Mesenchymal stem cell (in vitro differentiated cells and primary cell): ENCODE results near the gene KIF18B.
"Not testable (repeated sequence)": the region's sequence is repeated elsewhere in the genome, so short reads cannot be mapped to it uniquely, and the experiment has no call there.

Experiments
- DNase-seq: peaks from one replicate; pipeline ENCODE4 v3.0.0-alpha.2; 2013
- H2AFZ ChIP-seq: one replicate; pipeline ENCODE4 v1.6.1; 2013; ENCODE audit warnings: low read depth, mild to moderate bottlenecking, control low read depth, inconsistent platforms, low read length, moderate library complexity
- H2AK5ac ChIP-seq: 2 replicates; pipeline ENCODE4 v1.6.1; 2013; ENCODE audit warnings: low read length, moderate library complexity, mild to moderate bottlenecking, inconsistent platforms; ENCODE audit not compliant: severe bottlenecking
- H2BK120ac ChIP-seq: one replicate; pipeline ENCODE4 v1.6.1; 2013; ENCODE audit warnings: low read depth, mild to moderate bottlenecking, inconsistent platforms, low read length, moderate library complexity
- H2BK12ac ChIP-seq, 2 experiments: one replicate each; pipeline ENCODE4 v1.6.1; 2013; ENCODE audit warnings: inconsistent platforms in 2 of 2, low read length in 2 of 2, mild to moderate bottlenecking in 2 of 2, moderate library complexity in 2 of 2, control low read depth in 1 of 2
- H2BK15ac ChIP-seq: one replicate; pipeline ENCODE4 v1.6.1; 2013; ENCODE audit warnings: mild to moderate bottlenecking, low read depth, inconsistent platforms; ENCODE audit not compliant: poor library complexity, severe bottlenecking
- H2BK5ac ChIP-seq: 2 replicates; pipeline ENCODE4 v1.6.1; 2013; ENCODE audit warnings: low read depth, mild to moderate bottlenecking, low read length, control low read depth, inconsistent platforms; ENCODE audit not compliant: poor library complexity, severe bottlenecking
- H3K14ac ChIP-seq, 2 experiments: one replicate each; pipeline ENCODE4 v1.6.1; 2013; ENCODE audit warnings: inconsistent platforms in 2 of 2, low read length in 2 of 2, control low read depth in 1 of 2, mild to moderate bottlenecking in 1 of 2, moderate library complexity in 1 of 2
- H3K18ac ChIP-seq, 2 experiments: one replicate each; pipeline ENCODE4 v1.6.1; 2013; ENCODE audit warnings: inconsistent platforms in 2 of 2, low read length in 2 of 2, control low read depth in 1 of 2, low read depth in 1 of 2, mild to moderate bottlenecking in 1 of 2
- H3K23ac ChIP-seq, 2 experiments: one replicate each; pipeline ENCODE4 v1.6.1; 2013; ENCODE audit warnings: inconsistent platforms in 2 of 2, low read length in 2 of 2, mild to moderate bottlenecking in 2 of 2, moderate library complexity in 2 of 2, control low read depth in 1 of 2
- H3K27ac ChIP-seq: 2 replicates; pipeline ENCODE4 v1.5.1; 2013; ENCODE audit warnings: mild to moderate bottlenecking, moderate library complexity, low read length, control low read depth, inconsistent platforms; ENCODE audit not compliant: poor library complexity, severe bottlenecking
- H3K27me3 ChIP-seq, 2 experiments: 2 replicates each; pipeline versions ENCODE4 v1.6.1 to v1.7.0; 2013; ENCODE audit warnings: low read length in 2 of 2, mild to moderate bottlenecking in 2 of 2, moderate library complexity in 2 of 2, control low read depth in 1 of 2, inconsistent platforms in 1 of 2; ENCODE audit not compliant: control insufficient read depth in 1 of 2, insufficient read depth in 1 of 2
- H3K36me3 ChIP-seq, 2 experiments: 2 replicates each; pipeline versions ENCODE4 v1.6.1 to v1.7.0; 2013; ENCODE audit warnings: low read length in 2 of 2, control low read depth in 1 of 2, inconsistent platforms in 1 of 2, low read depth in 1 of 2, mild to moderate bottlenecking in 1 of 2; ENCODE audit not compliant: insufficient read depth in 2 of 2, control insufficient read depth in 1 of 2
- H3K4ac ChIP-seq, 2 experiments: one replicate each; pipeline ENCODE4 v1.6.1; 2013; ENCODE audit warnings: inconsistent platforms in 2 of 2, low read length in 2 of 2, mild to moderate bottlenecking in 2 of 2, moderate library complexity in 2 of 2, control low read depth in 1 of 2, low read depth in 1 of 2
- H3K4me1 ChIP-seq: 2 replicates; pipeline ENCODE4 v1.6.1; 2013; ENCODE audit warnings: low read depth, low read length, control low read depth; ENCODE audit not compliant: control insufficient read depth, insufficient read depth
- H3K4me2 ChIP-seq: 2 replicates; pipeline ENCODE4 v1.6.1; 2013; ENCODE audit warnings: low read length, mild to moderate bottlenecking, inconsistent platforms; ENCODE audit not compliant: poor library complexity, severe bottlenecking
- H3K4me3 ChIP-seq, 2 experiments: 2 replicates each; pipeline versions ENCODE4 v1.5.1 to v1.7.0; 2013; ENCODE audit warnings: low read length in 2 of 2, mild to moderate bottlenecking in 2 of 2, control low read depth in 1 of 2, low read depth in 1 of 2; ENCODE audit not compliant: insufficient read depth in 1 of 2
- H3K79me1 ChIP-seq: replicated peaks from 2 replicates; pipeline ENCODE4 v1.6.1; 2013; ENCODE audit warnings: mild to moderate bottlenecking, control low read depth, low read length, inconsistent platforms; ENCODE audit not compliant: poor library complexity, severe bottlenecking
- H3K9ac ChIP-seq: 2 replicates; pipeline ENCODE4 v1.7.0; 2013; ENCODE audit warnings: mild to moderate bottlenecking, low read length, moderate library complexity
- H3K9me3 ChIP-seq: 2 replicates; pipeline ENCODE4 v1.7.0; 2013; ENCODE audit warnings: mild to moderate bottlenecking, low read length; ENCODE audit not compliant: control insufficient read depth
- H4K8ac ChIP-seq: one replicate; pipeline ENCODE4 v1.6.1; 2013; ENCODE audit warnings: inconsistent platforms, mild to moderate bottlenecking, low read length, moderate library complexity
- H4K91ac ChIP-seq: one replicate; pipeline ENCODE4 v1.6.1; 2013; ENCODE audit warnings: mild to moderate bottlenecking, low read length, inconsistent platforms
- WGBS: methylation state at CpG from one replicate; pipeline ENCODE4 v1.1.7; 2013; ENCODE audit warnings: mixed read lengths; 5-methylcytosine and 5-hydroxymethylcytosine counted together

KIF18B gene

DNA sequence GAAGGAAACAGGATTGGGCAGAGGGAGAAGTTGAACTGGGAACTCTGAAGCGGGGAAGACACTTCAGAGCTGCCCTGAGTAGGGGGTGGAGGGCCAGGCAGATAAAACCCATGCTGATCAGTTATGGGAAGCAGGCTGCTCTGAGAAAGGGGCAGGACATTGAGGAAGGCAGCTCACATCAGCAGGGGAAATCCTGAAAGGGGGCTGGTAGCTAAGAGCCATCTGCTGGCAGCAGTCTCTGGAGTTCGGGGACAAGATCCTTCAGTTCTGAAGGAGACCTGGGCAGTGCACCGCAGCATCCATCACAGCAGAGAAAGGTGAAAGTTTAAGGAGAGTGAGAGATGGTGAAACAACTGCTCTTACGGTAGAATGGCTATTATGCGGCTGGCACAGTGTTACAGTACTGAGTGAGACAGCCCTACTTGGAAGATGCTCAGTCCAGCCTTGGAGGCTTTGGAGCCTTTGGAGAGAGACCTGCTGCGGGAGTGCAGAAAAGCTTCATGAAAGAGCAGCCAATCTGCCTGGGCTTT lies 5.4 kb upstream of the KIF18B start:
- Histone ChIP-seq H3K4me3 (no peak overlapping the region), H4K91ac (no peak overlapping the region), H2BK15ac (no peak overlapping the region), H3K27me3 (peaks cover 6 to 25% of the 10 kb centered on the region in 2 experiments), H2BK5ac (no peak overlapping the region), H3K27ac (no peak overlapping the region), H4K8ac (no peak overlapping the region), H3K4me2 (no peak overlapping the region), H3K36me3 (no peaks in the 10 kb centered on the region), H3K14ac (no peak overlapping the region), H2AK5ac (no peak overlapping the region), H3K9me3 (no peaks in the 10 kb centered on the region), H3K18ac (no peak overlapping the region), H3K23ac (no peak overlapping the region), H2BK120ac (no peak overlapping the region), H3K4me1 (peaks cover 5% of the 10 kb centered on the region), H3K4ac (no peak overlapping the region), H3K79me1 (no peaks in the 10 kb centered on the region), H3K9ac (no peak overlapping the region), H2BK12ac (no peak overlapping the region), H2AFZ (no peak overlapping the region)
- 75% methylated on average over 6 of the region's 6 CpGs for WGBS
- no peak for DNase-seq

DNA sequence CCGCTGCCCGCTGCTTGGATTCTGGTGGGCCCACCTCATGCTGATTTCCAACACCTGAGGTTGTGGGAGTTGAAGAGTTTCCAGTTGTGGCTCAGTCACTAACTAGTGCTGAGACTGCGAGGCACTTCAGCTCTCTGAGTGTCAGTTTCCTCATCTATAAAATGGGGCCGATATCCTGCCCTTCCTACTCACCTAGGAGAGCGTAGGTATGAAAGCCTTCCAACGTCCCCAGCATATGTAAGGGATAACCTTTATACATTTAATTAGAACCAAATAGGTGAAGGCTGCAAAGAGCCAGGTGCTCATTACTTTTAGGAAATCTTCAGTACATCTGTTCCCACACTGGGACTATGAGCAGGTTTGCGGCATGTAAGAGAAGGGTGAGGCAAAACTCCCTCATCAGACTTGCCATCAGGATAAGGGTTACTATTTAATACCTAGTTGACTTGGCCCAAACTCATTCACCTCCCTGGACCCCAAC lies 782 bp upstream of the KIF18B start:
- Histone ChIP-seq H3K36me3 (no peaks in the 10 kb centered on the region), H3K79me1 (peaks cover 5% of the 10 kb centered on the region), H4K91ac (peak overlapping the region; percentile 23), H2AFZ (peak overlapping the region; percentile 66), H3K4me2 (peak overlapping the region; percentile 79), H3K18ac (peak overlapping the region; percentile 74 to 80), H3K9me3 (no peaks in the 10 kb centered on the region), H3K4ac (peak overlapping the region; percentile 87 to 99), H4K8ac (peak overlapping the region; percentile 99), H3K14ac (peak overlapping the region in 1 of 2 experiments; percentile 19), H3K4me1 (peaks cover 6% of the 10 kb centered on the region), H2BK15ac (no peak overlapping the region), H3K23ac (peak overlapping the region in 1 of 2 experiments; percentile 98), H3K4me3 (peak overlapping the region; percentile 66 to 88), H3K9ac (peak overlapping the region; percentile 82), H2AK5ac (peak overlapping the region; percentile 4), H2BK120ac (no peak overlapping the region), H3K27me3 (no peaks in the 10 kb centered on the region), H2BK5ac (no peak overlapping the region), H2BK12ac (peak overlapping the region in 1 of 2 experiments; percentile 68), H3K27ac (no peak overlapping the region)
- no peak for DNase-seq
- WGBS = 86% methylated on average over 6 of the region's 7 CpGs

DNA sequence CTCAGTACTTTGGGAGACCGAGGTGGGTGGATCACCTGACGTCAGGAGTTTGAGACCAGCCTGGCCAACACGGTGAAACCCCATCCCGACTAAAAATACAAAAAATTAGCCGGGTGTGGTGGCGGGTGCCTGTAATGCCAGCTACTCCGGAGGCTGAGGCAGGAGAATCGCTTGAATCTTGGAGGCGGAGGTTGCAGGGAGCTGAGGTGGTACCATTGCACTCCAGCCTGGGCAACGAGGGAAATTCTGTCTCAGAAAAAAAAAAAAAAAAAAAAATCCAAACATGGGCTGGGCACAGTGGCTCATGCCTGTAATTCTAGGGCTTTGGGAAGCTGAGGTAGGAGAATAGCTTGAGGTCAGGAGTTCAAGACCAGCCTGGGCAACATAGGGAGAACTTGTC lies 1.9 kb downstream of the KIF18B start:
- H3K4me1 ChIP-seq = peaks cover 12% of the 10 kb centered on the region
- not testable (repeated sequence) for H3K18ac ChIP-seq, H3K9me3 ChIP-seq, H4K8ac ChIP-seq, H2AK5ac ChIP-seq, H3K4me3 ChIP-seq, H2AFZ ChIP-seq, H3K36me3 ChIP-seq, H3K4me2 ChIP-seq, H3K9ac ChIP-seq, DNase-seq, H2BK15ac ChIP-seq, H2BK5ac ChIP-seq, H3K23ac ChIP-seq, H2BK12ac ChIP-seq, H3K27ac ChIP-seq, H2BK120ac ChIP-seq, H3K4ac ChIP-seq, H3K27me3 ChIP-seq, H4K91ac ChIP-seq, H3K14ac ChIP-seq
- WGBS = 98% methylated on average over 10 of the region's 10 CpGs
- H3K79me1 ChIP-seq = peaks cover 12% of the 10 kb centered on the region

DNA sequence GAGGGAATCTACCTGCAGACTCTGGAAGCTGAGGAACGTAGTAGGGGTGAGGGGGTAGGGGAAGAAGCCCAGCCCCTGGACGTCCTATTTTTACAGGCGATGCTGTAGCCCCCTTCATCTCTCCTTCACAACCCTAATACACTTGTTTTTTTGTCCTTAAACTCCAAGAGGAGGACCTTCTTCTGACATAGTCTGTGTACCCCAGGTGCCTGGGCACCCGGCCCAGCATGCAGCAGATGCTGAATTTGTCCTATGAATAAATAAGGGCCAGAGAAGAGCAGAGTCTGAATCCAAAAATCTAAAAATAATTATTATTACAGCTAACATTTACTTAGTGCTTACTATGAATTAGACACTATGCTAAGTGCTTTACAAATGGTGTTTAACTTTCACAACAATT lies 5.1 kb downstream of the KIF18B start:
- DNase-seq = no peak
- Histone ChIP-seq H4K91ac (no peak overlapping the region), H2AFZ (peak overlapping the region; percentile 10), H3K4me3 (no peak overlapping the region), H3K27ac (no peak overlapping the region), H3K14ac (no peak overlapping the region), H3K9ac (no peak overlapping the region), H2BK5ac (no peak overlapping the region), H3K36me3 (no peaks in the 10 kb centered on the region), H3K4ac (no peak overlapping the region), H3K23ac (no peak overlapping the region), H3K4me1 (peaks cover 11% of the 10 kb centered on the region), H4K8ac (no peak overlapping the region), H3K4me2 (no peak overlapping the region), H2BK12ac (no peak overlapping the region), H3K27me3 (no peaks in the 10 kb centered on the region), H3K18ac (no peak overlapping the region), H2AK5ac (peak overlapping the region; percentile 49), H2BK120ac (no peak overlapping the region), H2BK15ac (no peak overlapping the region), H3K79me1 (peaks cover 12% of the 10 kb centered on the region), H3K9me3 (peaks cover 6% of the 10 kb centered on the region)
- 100% methylated on average over 2 of the region's 4 CpGs for WGBS
